GM12875 (cell line): Measurements from ENCODE around the gene FMC1.
"Not testable (repeated sequence)": the region's sequence is repeated elsewhere in the genome, so short reads cannot be mapped to it uniquely, and the experiment has no call there.

ENCODE experiments used
- H3K4me3 ChIP-seq: one replicate; pipeline ENCODE4 v1.5.1; 2011; ENCODE audit warnings: low read depth, low read length, control low read depth
- CTCF ChIP-seq: IDR thresholded peaks from 2 replicates; pipeline ENCODE4 v1.5.1; 2011; ENCODE audit warnings: low read depth, mild to moderate bottlenecking, control low read depth, inconsistent platforms, low read length, moderate library complexity, borderline replicate concordance; ENCODE audit not compliant: insufficient read depth

FMC1 gene

GRCh38 chr7:139300390-139300789 lies 40.7 kb upstream of the FMC1 start:
- no peak overlapping the region for H3K4me3 ChIP-seq
- no peak for TF ChIP-seq CTCF

GRCh38 chr7:139304517-139304916 lies 36.6 kb upstream of the FMC1 start:
- TF ChIP-seq CTCF, result no peak
- no peak overlapping the region for H3K4me3 ChIP-seq

- no peak overlapping the region for H3K4me3 ChIP-seq
- no peak for TF ChIP-seq CTCF
These were observed 23.1 kb upstream of the FMC1 start for GRCh38 chr7:139317939-139318505.

- TF ChIP-seq CTCF, result peak; percentile 41; the same call in 1 of the 2 replicates
- no peak overlapping the region for H3K4me3 ChIP-seq
These were observed 19.9 kb upstream of the FMC1 start for GRCh38 chr7:139321071-139321745.

- H3K4me3 ChIP-seq, result not testable (repeated sequence)
These were observed 16.4 kb upstream of the FMC1 start for GRCh38 chr7:139324709-139325108.

- TF ChIP-seq CTCF, result no peak
- H3K4me3 ChIP-seq, result no peak overlapping the region
These were observed 12.8 kb upstream of the FMC1 start for GRCh38 chr7:139328375-139328774.

GRCh38 chr7:139329119-139329518 lies 12.0 kb upstream of the FMC1 start:
- H3K4me3 ChIP-seq, result no peak overlapping the region
- TF ChIP-seq CTCF, result no peak
